ENCODE results near the gene UCK1.

UCK1 gene

DNA sequence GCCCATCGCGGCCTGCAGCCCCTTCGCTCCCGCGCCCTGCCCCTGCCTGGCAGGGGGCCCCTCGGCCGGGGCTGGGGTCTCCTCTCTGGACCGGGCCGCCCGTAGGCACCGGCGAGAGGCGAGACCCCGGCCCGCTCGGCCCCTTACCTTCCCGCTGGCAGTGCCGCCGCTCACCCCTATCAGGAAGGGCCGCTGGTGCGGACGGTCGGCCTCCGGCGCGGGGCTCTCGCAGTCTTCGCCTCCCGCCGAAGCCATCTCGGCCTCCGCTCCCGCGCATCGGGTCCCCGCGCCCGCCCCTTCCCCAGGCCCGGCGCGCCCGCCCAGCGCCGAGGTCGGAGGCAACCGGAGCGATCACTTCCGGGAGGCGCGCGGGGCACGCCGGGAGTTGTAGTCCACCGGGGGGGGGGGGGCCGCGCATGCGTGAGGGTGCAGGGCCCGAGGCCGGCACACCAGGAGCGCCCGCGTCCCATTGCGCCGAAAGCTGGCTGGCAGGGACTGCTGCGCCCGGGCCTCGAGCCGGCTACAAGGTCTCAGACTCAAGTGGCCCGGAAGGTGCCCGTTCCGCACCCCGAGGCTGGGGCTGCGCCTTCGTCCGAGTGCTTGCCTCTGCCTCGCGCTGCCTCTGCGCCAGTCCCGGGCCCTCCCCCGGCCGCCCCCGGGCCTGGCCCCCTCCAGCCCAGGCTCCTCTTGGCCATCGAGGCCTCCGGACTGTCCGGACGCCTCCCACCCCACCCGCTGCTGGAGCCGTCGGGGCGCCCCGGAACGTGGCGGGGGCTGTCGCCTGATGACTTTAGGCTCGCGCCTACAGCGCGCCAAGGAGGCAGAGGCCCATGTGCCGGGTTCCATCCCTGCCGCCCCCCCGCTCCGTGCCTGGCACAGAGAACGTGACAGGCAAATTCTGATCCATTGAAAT lies at the start of gene UCK1:
TSS of gene UCK1 (minus strand) at position 344 of the 913 bp plus-strand sequence. CDS start at position 255, 89 bp downstream.
- DNase-seq, result no peak

DNA sequence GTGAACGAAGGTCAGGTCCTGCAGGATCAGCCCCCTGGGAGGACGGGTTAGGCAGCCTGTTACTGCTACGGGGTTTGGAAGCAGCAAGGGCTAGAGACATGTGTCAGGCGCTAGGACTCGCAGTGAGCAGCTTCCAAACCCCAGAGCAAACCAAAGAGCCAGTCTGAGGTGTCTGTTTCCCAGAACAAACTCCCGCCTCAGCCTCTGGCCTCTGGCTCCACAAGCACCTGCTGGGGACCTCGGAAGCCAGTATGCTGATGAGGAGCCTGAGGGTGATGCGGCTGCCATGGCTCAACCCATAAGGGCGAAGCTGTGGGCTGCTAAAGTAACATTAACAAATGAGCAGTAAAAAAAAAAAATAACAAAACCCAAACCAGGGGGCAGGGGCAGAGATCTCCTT lies 49.3 kb upstream of the UCK1 start:
- DNase-seq, result no peak

DNA sequence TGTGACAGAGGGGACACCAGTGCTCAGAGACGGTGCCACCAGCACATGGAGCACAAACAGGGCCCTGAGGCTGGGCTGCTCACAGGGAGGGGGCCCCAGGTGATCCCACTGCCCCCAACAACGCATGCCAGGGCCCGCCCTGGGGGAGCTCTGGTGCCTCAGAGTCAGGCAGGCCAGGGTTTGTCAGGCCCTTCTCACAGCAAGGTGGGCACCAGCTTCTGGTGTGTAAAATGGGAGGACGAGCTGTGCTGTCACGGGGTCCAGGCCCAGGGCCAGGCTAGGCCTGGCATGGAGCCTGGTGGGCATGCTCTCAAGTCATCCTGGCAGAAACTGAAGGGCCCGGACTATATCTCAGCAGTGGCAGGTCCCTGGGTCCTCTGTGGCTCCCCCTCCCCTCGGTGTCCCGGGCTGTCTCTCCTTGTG lies 48.7 kb upstream of the UCK1 start:
- DNase-seq, result no peak

DNA sequence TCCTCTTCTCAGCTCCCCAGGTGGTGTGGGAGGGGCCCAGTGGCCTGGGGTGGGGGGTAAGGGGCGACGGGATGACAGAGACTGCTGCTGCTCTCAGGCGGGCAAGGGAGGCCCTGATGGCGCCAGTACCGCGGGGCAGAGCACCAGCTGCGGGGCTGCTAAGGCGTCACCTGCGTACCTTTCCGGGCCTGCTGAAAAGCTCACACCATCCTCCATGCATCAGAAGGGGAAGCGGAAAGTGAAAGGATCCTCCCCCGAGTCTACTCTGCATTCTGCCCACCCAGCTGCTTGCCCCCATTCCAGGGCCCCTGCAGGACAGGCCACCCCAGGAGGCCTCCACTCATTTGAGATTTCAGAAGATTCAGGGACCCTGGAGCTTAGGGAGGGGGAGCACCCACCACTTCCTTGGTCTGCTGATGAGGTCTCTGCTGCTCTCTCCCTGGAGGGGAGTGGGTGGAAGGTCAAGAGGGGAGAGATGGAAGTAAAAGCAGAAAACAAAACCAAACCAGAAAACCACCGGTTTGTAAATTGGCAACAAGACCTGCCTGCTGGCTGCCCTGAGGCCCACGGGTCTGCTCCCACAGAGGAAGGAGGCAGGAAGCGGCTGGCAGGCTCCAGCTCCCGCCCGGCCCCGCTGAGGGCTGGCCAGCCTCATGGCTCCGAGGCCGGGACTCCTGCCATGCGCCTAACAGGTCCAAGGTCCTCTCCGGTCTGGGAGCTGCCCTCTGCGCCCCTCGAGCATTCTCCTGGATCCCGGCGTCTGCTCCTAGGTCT lies 47.9 kb upstream of the UCK1 start:
- no peak for DNase-seq

DNA sequence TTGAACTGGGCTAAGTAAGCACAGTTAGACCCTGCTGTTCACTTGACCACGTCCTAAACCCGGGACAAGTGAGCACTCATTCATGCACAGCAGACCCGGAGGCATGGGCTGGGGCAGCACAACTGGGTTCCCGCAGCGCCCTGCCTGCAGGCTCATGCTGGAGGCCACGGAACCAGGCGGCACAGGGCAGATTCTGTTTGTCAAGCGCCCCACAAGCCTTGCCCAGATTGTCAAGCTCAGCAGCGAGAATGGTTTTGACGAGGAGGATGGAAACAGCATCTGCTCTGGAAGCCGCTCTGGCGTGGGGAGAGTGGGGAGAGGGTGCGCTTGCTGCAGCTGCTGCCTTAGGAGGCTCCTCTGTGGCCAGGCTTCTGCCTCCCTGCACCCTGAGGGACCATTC lies 47.0 kb upstream of the UCK1 start:
- DNase-seq, result no peak

DNA sequence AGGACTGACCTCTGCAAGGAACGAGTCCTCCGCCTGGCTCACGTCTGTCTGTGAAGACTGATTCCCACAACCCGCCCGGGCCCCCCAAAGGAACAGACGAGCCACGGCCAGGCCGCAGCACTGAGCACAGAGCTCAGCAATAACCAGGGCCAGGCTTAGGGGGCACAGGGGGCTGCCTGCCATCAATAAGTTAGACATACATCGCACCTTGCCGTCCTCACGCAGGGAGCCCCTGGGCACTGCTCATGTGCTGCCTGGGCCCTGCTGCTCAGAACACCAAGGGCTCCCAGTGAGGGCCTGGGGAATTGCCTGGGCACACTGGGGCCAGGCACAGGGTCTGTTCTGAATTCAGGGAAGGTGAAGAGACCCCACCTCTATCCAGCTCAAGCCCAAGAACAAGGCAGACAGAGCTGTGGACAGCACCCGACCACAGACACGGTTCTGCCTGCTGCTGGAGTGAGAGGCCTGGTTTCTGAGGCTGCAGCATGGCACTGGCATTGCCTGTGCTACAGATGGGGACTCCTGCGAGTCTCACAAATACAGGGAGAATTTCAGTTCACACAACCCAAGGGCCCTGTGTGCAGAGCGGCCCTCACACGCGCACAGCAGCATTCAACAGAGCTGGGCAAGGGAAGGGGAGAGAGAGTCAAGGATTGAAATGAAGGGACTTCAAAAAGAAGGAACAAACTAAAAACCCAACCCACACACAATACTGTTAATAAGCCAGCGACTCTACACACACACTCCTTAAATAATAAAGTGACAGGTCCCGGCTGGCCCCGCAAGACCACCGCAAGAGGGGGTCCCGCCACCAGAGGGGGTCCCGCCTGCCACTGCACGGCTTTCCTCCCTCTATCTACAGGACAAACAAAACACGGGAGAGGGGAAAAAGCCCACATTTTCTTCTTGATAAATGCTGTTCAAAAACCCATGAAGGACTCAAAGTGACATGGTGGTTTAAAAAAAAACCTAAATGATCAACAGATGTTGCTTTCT lies 46.2 kb upstream of the UCK1 start:
- DNase-seq, result no peak

DNA sequence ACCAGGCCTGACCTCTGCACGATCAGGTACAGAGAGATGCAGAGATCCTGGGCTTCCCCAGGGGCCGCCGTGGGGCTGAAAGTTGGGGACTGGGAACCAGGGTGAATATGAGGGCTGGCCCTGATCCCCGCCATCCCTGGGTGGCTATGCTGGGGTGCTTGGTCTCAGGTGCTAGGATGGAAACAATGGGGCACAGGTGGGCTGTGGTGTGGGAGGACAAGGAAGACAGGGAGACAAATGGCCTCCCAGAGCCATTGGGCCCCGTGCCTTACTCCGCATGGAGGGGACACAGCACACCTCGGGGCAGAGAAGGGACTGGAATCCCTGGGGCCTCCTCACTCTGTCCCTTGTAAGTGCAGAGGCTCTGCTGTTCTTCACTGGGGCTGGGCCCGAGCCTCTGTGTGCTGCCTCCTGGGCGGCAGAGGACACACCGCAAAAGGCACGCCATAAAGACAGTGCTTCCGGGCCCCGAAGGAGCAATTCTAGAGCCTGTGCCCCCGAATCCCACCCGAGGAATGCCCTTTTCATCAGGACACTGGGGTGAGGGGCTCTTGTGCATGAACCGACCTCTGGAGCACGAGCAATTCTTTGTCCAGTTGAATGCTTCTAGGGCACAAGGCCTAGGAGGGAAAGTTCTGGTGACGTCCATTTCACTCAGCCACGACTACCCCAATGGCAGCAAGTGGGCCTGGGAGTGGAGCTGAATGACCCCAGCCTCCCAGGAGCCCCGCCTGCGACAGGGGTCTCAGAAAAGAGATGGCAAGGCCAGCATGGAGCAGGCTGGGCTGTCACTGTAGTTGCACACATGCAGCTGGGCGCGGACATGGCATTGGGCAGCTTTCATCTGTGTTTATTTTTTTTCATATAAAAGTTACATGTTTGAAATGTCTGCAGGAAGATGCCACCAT lies 45.1 kb upstream of the UCK1 start:
- DNase-seq, result no peak

DNA sequence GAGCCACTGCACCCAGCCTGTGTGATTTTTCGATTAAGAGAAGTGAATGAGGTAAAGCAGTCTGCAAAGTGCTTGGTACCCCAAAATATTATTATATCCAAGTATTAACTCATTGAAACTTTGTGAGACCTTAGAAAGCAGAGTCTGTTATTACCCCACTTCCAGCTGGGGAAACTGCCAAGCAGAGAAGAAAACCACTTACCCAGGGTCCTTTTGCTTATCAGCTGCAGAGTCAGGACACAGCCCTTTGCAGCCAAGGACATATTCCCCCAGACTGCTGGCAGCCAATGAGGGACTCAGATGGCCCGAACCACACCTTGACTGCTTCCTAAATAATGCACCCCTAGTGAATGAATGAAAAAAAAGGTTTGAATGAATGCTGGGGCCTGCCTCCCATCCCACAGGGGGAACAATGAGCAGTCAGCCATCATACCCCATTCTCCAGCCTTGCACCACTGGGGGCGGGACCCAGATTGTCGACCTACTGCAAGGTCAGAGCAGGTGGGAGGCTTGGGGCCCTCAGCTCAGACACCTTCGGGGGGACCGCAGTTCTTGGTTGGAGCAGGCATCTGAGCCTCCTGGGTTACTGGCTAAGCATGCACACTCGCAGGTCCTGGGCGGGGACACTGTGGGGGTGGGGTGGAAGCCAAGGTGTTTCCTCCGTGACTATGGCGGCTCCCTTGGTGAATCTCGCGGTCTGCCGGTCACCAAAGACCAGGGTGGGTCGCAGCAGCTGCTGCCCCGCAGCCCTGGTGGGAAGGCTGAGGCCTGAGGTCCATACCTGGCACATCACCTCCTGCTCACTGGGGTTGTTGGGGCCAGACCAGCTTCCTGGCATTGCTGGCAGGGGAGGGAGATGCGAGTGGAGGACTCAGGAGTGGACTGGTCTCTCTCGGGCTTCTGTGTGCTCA lies 43.9 kb upstream of the UCK1 start:
- no peak for DNase-seq

DNA sequence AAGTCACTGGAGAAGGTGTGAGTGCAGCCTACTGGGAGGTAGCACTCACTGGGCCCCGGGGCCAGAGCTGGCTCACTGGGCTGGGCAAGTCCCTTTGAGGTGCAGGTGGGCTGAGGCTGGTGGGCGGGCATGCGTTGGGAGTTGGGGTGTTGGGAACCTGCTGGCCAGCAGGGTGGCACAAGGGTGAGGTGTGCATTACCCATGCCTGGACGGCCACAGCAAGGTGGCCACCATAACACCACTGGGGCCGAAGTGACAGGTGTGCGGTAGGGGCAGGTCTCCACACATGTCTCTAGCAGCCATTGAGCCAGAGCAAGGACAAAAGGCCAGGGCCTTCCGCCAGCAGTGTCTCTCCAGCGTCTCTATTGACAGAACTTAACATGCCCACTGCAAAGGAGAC lies 36.8 kb upstream of the UCK1 start:
- no peak for DNase-seq

DNA sequence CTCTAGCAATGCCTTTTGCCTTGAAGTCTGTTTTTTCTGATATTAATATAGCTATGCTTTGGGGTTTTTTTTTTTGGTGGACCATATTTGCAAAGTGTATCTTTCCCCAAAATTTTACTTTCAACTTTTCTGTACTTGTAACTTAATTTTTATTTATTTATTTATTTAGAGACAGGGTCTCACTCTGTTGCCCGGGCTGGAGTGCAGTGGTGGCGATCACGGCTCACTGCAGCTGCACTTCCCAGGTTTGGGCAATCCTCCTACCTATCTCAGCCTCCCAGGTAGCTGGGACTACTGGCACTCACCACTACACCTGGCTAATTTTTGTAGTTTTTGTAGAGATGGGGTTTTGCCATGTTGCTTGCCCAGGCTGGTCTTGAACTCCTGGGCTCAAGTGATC lies 35.1 kb upstream of the UCK1 start:
- DNase-seq, result no peak

DNA sequence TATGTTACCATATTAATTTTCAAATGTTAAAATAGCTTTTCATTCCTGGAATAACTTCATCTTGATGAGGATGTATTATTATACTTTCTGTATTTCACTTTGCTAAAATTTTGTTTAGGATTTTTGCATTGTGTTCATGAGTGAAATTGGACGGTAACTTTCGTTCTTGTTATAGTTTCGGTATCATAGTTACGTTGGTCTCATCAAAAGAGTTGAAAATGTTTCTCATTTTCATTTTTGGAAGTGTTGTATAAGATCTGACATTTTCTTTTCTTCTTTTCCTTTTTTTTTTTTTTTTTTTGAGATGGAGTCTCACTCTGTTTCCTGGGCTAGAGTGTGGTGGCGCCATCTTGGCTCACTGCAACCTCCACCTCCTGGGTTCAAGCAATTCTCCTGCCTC lies 34.3 kb upstream of the UCK1 start:
- DNase-seq, result no peak

DNA sequence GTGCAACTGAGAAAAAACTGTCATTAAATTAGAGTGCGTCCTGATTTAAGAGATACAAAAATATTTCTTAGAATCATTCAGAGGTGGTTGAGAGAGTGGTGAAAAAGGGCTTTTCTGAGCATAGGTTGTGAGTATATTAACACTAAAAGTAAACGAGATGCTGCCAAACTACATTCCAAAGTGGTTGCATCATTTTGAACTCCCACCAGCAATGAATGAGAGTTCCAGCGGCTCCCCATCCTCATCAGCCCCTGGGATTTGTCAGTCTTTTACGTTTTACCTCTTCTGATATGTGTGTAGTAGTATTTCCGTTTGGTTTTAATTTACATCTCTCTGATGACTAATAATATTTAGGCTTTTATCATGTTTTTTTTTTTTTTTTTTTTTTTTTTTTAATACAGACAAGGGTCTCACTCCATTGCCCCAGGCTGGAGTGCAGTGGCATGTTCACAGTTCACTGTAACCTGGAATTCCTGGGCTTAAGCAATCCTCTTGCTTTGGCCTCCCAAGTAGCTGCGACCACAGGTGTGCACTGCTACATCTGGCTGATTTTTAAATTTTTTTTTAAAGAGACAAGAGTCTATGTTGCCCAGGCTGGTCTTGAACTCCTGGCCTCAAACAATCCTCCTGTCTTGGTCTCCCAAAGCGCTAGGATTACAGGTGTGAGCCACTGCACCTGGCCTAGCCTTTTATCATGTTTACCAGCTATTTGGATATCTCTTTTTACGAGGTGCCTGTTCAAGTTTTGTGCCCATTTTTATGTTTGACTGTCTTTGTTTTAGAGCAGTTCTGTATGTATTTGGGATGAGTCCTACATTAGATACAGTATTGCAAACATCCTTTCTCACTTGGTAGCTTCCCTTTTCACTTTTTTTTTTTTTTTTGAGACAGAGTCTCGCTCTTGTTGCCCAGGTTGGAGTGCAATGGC lies 31.2 kb upstream of the UCK1 start:
- no peak for DNase-seq

DNA sequence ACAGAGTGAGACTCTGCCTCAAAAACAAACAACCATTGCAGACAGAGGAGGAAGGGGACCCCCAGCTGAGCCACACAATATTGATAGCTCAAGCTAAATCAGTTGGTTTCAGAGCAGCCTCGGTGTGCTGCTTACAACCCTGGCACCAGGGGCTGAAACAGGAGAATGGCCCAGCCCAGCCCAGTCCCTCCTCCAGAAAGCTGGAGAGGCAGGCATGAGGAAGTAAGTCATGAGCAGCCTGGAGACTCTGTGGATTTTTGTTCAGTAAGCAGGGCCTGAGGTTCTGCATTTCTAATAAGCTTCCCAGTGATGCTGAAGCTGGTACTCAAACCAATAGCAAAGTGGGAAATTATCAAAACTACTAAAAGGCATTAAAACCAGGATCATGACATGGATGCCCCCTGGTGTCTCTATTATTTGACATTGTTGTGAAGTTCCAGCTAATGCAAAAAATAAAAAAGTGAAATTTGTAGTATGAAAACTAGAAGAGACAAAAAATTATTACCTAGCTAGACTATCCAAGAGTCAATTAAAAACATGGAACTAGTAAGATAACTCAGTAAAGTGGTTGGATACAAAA lies 28.4 kb upstream of the UCK1 start:
- no peak for DNase-seq

DNA sequence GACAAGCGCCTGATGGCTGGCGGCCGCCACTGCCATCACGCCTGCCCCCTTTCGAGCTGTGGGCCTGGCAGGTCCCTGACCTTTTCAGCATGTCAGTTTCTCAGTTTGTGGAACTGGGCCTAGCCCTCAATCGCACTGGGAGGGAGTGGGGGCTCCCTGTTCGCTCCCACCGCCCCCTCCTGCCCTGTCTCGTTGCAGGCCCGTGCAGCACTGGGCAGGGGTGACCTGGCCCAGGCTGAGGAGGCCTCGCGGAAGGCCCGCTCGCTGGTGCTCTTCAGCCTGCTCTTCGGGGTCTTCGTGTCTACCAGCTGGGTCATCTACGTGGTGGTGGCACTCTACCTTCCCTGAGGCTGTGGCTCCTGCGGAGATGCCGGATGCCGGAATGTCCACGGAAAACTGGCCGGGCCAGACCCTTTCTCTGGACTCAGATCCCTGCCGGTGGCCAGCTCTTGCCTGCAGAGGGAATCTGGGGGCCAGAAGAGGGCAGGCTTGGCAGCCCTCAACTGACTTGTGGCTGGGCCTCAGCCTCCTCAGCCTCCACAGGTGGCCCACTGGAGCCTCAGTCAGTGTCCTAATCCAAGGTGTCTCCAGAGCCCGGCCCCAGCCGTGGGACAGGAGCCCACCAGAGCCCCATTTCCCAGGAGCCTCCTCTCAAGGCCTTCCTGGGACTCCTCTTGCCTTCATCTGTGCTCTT lies 26.9 kb upstream of the UCK1 start:
- no peak for DNase-seq

DNA sequence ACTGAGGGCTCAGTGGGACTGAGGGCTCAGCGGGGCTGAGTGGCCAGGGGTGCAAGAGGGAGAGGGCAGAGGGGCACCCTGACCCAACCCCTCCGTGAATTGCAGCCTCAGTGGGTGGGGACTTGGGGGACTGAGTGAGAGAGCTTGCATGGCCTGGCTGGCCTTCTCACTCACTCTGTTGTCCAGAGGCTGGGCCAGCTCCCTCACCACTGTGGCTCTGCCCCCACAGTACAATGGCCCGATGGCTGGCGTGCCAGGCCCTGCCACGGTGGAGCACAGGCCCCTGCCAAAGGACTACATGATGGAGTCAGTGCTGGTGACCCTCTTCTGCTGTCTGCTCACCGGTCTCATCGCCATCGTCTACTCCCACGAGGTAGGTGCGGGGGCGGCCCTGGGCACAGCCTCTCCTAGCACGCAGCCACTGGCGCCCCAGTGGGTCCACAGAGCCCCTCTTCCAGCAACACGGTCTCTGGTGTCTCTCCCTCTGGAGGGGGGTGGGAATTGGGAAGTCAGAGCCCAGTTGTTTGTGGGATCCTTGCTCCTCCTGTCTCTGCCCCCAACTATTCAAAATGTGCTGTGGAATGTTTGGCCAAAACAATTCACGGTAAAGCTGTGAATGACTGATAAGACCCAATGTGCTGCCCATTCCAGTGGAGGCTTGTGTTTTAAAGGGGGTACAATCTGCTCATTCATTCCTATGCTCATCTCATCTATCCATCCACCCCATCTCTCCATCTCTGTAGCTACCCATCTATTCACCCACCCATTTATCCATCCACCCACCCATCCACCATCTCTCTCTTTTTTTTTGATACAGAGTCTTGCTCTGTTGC lies 25.0 kb upstream of the UCK1 start:
- DNase-seq, result no peak

DNA sequence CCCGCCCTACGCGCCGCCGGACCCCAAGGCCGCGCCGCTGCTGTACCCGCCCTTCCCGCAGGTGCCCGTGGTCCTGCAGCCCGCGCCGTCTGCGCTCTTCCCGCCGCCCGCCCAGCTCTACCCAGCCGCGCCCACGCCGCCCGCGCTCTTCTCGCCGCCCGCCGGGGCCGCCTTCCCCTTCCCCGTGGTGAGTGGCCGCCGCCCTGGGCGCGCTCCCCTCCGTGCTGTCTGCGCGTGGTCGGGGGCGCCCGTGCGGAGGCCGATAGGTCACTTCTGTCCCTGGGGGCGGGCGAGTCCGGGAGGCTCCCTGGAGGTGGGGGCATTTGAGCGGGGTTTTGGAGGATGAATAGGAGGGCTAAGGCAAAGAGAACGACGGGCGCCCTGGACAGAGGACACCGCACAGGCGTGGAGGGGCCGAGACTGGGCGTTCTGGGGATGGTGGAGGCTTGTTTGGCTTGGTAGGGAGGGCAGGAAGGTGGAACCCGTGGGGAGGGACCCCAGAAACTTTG lies 23.8 kb upstream of the UCK1 start:
- no peak for DNase-seq
